Activated CD4-positive, alpha-beta T cell treated with anti-CD3 and anti-CD28 coated beads for 36 hours (primary cell): ENCODE data around the gene PPP1CA. TPM values are rescaled to one million over a fixed set of nuclear protein-coding genes. Genes with fewer than 3 reads are reported as not detected.
A peak's percentile ranks its signal among the peaks of the same experiment; 100 is the strongest.
"Not testable (repeated sequence)": the region's sequence is repeated elsewhere in the genome, so short reads cannot be mapped to it uniquely, and the experiment has no call there.

Source experiments
- ATAC-seq: fragments of 200-7000 bp; cut with Tn5 transposase; one replicate; pipeline ENCODE4 v1.10.0; 2021; ENCODE audit warnings: mild to moderate bottlenecking, moderate library complexity
- CTCF ChIA-PET: fragments of 350-600 bp; sonication (Branson Sonifier 250); formaldehyde crosslinking; loops from one replicate; lab custom pipeline; 2021; ENCODE audit warnings: antibody characterized with exemption; lab: Charles Lee
- POLR2A ChIA-PET: fragments of 350-600 bp; sonication (Branson Sonifier 250); formaldehyde crosslinking; loops from one replicate; lab custom pipeline; 2021; ENCODE audit warnings: antibody characterized with exemption, inconsistent platforms; lab: Charles Lee
- DNase-seq: peaks from one replicate; pipeline ENCODE4 v3.0.0-alpha.2; 2020
- H3K27ac Mint-ChIP-seq: one replicate; pipeline ENCODE4 v1.8.0; 2021; ENCODE audit warnings: mixed read lengths
- H3K27me3 Mint-ChIP-seq: one replicate; pipeline ENCODE4 v1.8.0; 2021; ENCODE audit warnings: mixed read lengths
- H3K36me3 Mint-ChIP-seq: one replicate; pipeline ENCODE4 v1.8.0; 2021; ENCODE audit warnings: low read depth, mixed read lengths
- H3K4me1 Mint-ChIP-seq: one replicate; pipeline ENCODE4 v1.8.0; 2021; ENCODE audit warnings: mixed read lengths
- H3K4me3 Mint-ChIP-seq: one replicate; pipeline ENCODE4 v1.8.0; 2021; ENCODE audit warnings: mild to moderate bottlenecking, moderate library complexity, mixed read lengths
- H3K9me3 Mint-ChIP-seq: one replicate; pipeline ENCODE4 v1.8.0; 2021; ENCODE audit warnings: low read depth, mixed read lengths
- intact Hi-C, 2 experiments: fragments of 100-400 bp; cut with DNase I in 1 of 2; cut with micrococcal nuclease in 1 of 2; formaldehyde crosslinking; loops; one replicate each; pipeline versions ENCODE4 v1.14.2 to v1.15.1; 2022 to 2024; cut with DNase I, micrococcal nuclease
- total RNA-seq, 2 experiments: library from RNA; stranded (reverse); gene quantifications; one replicate each; pipeline ENCODE4 v1.2.3, GENCODE V29; 2021

PPP1CA gene
- total RNA-seq, 2 experiments from 2014 or later, result 199 to 227 TPM

DNA sequence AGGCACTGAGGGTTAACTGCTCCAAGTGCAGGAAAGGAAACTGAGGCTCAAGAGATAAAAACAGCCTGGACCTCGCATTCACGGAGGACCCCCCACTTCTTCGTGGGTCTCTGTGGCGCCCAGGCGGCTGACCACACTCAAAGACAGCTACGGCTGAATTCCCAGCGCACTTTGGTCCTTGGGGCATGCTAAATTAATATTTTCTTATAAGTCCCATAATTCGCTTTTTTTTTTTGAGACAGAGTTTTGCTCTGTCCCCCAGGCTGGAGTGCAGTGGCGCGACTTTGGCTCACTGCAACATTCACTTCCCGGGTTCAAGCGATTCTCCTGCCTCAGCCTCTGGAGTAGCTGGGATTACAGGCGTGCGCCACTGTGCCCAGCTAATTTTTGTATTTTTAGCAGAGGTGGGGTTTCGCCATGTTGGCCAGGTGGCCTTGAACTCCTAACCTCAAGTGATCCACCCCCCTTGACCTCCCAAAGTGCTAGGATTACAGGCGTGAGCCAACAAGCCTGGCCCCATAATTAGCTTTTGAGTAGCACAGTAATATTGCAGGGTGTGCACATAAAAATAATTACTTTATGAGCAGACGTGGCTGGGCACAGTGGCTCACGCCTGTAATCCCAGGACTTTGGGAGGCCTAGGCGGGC lies 658 bp upstream of the PPP1CA start:
- not testable (repeated sequence) for ATAC-seq, H3K27me3 Mint-ChIP-seq, H3K9me3 Mint-ChIP-seq
- Mint-ChIP-seq H3K36me3 (peaks cover 55% of the 10 kb centered on the region), H3K4me1 (peaks cover 54% of the 10 kb centered on the region), H3K27ac (peak overlapping the region; percentile 81), H3K4me3 (peak overlapping the region; percentile 82)
- peak; percentile 25 for DNase-seq
- CTCF ChIA-PET, result interaction anchor here (1.0 to 5.2 kb wide), 19 partner anchors 10 to 213 kb away, joined by 3 to 34 read pairs (median 6); partner anchors contain the start of genes POLD4, PTPRCAP and RPS6KB2
- POLR2A ChIA-PET, result interaction anchor here (0.7 to 1.8 kb wide), 10 partner anchors 10 to 162 kb away, joined by 3 to 9 read pairs (median 4); partner anchors contain the start of genes PITPNM1, PTPRCAP and RAD9A
- intact Hi-C loops, result loop anchor here (1.0 to 10.0 kb wide), 8 partner anchors 11 to 722 kb away; partner anchors contain the start of genes ANKRD13D (in 1 of the 2), CHKA (in 1 of the 2), KDM2A (in 1 of the 2) and RAD9A (in 1 of the 2)

DNA sequence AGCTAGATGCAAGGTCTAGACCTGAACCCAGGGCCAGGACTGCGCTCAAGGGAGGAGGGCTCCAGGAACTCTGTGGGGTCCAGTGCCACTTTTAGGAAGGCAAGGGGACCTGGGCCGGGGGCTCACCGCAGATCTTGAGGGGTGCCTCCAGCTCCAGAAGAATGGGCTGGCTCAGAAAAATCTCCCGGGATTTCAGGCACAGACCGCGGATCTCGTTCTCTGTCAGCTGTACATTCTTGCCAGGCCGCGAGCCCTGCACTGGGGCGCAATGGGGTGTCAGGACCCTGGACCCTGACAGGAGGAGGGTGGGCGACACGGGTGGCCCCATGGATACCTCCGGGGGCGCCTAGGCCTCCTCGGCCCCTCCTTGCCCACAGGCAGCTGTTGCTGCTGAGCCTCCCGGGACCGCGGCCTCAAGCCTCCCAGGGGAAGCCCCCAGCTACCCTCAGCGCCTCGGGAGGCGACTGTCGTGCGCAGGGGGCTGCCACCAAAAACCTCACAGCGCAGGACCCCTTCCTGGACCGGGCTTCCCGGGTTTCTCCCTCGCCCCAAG lies 640 bp downstream of the PPP1CA start:
- intact Hi-C loops, result loop anchor here (1.0 to 10.0 kb wide), 13 partner anchors 10 to 724 kb away; partner anchors contain the start of genes TMEM134 (in 2 of the 2), AIP (in 1 of the 2), CHKA (in 1 of the 2) and KDM2A (in 1 of the 2)
- H3K36me3 Mint-ChIP-seq, result peaks cover 49% of the 10 kb centered on the region
- H3K9me3 Mint-ChIP-seq, result no peaks in the 10 kb centered on the region
- peaks cover 49% of the 10 kb centered on the region for H3K4me1 Mint-ChIP-seq
- ATAC-seq (no peak), DNase-seq (no peak)
- H3K4me3 Mint-ChIP-seq, result peak overlapping the region; percentile 82
- ChIA-PET CTCF (interaction anchor here (0.8 to 5.2 kb wide), 21 partner anchors 9 to 250 kb away, joined by 3 to 34 read pairs (median 6); partner anchors contain the start of genes ACY3, NUDT8, POLD4 and PTPRCAP), POLR2A (interaction anchor here (0.7 to 1.8 kb wide), 7 partner anchors 9 to 161 kb away, joined by 3 to 9 read pairs (median 4); partner anchors contain the start of genes PITPNM1, PTPRCAP and RAD9A)
- H3K27me3 Mint-ChIP-seq, result no peaks in the 10 kb centered on the region
- peak overlapping the region; percentile 87 for H3K27ac Mint-ChIP-seq

DNA sequence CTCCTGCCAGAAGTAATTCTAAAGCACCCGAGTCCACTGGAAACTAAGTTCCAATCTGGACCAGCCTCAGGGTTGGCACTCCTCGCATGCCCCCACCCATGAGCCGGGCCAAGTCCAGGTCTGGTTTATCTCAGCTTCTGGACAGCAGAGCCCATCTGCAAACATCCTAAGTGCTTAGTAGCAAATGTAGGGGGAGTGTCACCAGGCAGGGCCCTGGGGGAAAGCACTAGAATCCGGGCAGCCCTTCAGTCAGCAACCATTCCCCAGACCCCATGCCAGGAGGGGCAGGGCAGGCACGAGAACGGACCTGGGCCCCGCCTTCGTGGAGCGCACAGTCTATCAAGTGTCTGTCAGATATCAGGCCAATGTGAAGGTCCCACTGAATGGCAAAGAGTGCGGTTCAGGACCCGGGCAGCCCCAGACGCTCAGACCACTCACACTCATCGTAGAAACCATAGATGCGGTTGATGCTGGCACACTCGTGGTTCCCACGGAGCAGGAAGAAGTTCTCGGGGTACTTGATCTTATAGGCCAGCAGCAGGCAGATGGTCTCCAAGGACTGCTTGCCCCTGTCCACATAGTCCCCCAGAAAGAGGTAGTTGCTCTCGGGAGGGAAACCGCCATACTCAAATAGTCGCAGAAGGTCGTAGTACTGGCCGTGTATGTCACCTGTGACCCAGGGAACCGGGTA lies 1.3 kb downstream of the PPP1CA start:
- H3K36me3 Mint-ChIP-seq, result peaks cover 45% of the 10 kb centered on the region
- no peaks in the 10 kb centered on the region for H3K27me3 Mint-ChIP-seq
- DNase-seq, result peak; percentile 37
- intact Hi-C loops, result loop anchor here (5.0 to 10.0 kb wide), 4 partner anchors 87 to 724 kb away; partner anchors contain the start of genes CHKA (in 1 of the 2) and KDM2A (in 1 of the 2)
- no peak for ATAC-seq
- H3K27ac Mint-ChIP-seq, result peak overlapping the region; percentile 87
- peak overlapping the region; percentile 82 for H3K4me3 Mint-ChIP-seq
- H3K9me3 Mint-ChIP-seq, result no peaks in the 10 kb centered on the region
- peaks cover 47% of the 10 kb centered on the region for H3K4me1 Mint-ChIP-seq
- CTCF ChIA-PET, result interaction anchor here (0.8 to 5.2 kb wide), 12 partner anchors 12 to 250 kb away, joined by 3 to 34 read pairs (median 6); partner anchors contain the start of genes ACY3 and NUDT8
- POLR2A ChIA-PET, result interaction anchor here (1.5 to 1.8 kb wide), 3 partner anchors 9 to 105 kb away, joined by 3 to 9 read pairs (median 4); partner anchors contain the start of genes PITPNM1, PTPRCAP and RAD9A

DNA sequence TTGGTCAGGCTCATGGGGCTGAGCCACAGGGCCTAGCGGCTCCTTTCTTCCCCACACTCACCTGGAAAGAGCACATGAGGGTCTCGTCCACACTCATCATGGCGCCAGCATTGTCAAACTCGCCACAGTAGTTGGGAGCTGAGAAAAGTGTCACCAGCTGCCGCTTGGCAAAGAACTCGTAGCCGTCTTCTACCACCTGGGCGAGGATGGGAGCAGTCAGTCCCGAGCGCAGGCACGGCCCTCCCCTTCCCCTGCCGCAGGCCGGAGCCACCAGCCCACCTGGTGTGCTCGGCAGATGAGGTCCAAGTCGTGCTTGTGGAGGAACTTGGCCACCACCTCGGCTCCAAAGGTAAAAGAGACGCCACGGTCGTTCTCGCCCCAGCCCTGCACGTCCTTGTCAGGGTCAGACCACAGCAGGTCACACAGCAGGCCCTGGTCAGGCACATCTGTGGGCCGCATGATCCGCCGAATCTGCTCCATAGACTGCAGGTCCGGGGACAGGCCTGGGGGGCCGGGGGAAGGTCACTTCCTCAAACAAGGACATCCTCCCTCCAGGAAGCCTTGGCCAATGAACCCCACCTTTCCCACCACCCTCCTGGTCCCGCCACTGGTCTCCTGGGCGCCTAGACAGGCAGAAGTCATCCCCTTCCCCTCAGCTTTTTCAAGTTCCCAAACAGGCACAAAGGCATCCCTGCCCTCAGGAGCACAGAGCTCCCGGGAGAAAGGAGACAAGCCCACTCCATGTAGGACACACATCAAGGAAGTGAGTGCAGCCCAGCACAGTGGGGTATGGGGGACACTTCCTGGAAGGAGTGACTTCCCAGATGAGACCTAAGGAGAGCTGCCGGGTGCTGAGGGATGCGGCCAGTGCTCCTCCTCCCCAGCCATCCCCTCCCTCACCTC lies 2.7 kb downstream of the PPP1CA start:
- intact Hi-C loops, result no loop called here
- Mint-ChIP-seq H3K9me3 (no peaks in the 10 kb centered on the region), H3K4me1 (peaks cover 47% of the 10 kb centered on the region), H3K4me3 (peak overlapping the region; percentile 33), H3K27me3 (no peaks in the 10 kb centered on the region), H3K36me3 (peaks cover 35% of the 10 kb centered on the region), H3K27ac (no peak overlapping the region)
- ChIA-PET POLR2A (no interaction called here), CTCF (interaction anchor here (0.9 to 1.4 kb wide), 3 partner anchors 9 to 42 kb away, joined by 4 to 5 read pairs (median 5); no protein-coding TSS in a partner anchor)
- DNase-seq (no peak), ATAC-seq (no peak)

DNA sequence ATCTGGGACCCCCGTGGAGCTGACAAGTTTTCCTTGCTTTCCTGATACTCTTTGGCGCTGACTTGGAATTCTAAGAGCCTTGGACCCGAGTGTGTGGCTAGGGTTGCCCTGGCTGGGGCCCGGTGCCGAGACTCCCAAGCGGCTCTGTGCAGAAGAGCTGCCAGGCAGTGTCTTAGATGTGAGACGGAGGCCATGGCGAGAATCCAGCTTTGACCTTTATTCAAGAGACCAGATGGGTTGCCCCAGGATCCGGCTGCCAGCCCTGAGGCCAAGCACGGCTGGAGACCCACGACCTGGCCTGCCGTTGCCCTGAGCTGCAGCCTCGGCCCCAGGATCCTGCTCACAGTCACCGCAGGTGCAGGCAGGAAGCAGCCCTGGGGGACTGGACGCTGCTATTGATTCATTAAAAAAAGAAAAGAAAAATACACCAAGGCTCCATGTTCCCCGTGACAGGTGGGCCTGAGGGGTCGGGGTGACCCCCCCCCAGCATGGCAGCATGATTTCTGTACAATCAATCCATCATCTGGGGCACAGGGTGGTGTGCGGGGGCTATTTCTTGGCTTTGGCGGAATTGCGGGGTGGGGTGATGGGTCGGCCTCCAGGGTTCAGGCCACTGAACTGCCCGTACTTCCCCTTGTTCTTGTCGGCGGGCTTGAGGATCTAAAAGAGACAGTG lies 3.5 kb downstream of the PPP1CA start:
- DNase-seq (no peak), ATAC-seq (no peak)
- no peaks in the 10 kb centered on the region for H3K27me3 Mint-ChIP-seq
- intact Hi-C loops, result no loop called here
- no peaks in the 10 kb centered on the region for H3K9me3 Mint-ChIP-seq
- H3K27ac Mint-ChIP-seq, result no peak overlapping the region
- peaks cover 48% of the 10 kb centered on the region for H3K4me1 Mint-ChIP-seq
- H3K36me3 Mint-ChIP-seq, result peaks cover 41% of the 10 kb centered on the region
- ChIA-PET POLR2A (no interaction called here), CTCF (interaction anchor here (0.9 to 1.4 kb wide), 2 partner anchors 8 to 24 kb away, joined by 4 to 5 read pairs; no protein-coding TSS in a partner anchor)
- H3K4me3 Mint-ChIP-seq, result no peak overlapping the region

DNA sequence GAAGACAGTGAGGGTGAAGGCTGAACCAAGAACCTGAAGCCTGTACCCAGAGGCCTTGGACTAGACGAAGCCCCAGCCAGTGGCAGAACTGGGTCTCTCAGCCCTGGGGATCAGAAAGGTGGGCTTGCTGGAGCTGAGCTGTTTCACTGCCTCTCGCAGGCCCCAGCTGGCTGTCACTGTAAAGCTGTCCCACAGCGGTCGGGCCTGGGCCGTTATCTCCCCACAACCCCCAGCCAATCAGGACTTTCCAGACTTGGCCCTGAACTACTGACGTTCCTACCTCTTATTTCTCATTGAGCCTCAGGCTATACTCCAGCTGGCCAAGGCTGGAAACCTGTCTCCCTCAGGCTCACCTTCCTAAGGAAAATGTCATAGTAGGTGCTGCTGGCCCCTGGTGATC lies 4.1 kb downstream of the PPP1CA start:
- intact Hi-C loops, result no loop called here
- Mint-ChIP-seq H3K4me1 (peaks cover 49% of the 10 kb centered on the region), H3K4me3 (no peak overlapping the region), H3K27ac (no peak overlapping the region), H3K9me3 (no peaks in the 10 kb centered on the region), H3K27me3 (no peaks in the 10 kb centered on the region), H3K36me3 (peaks cover 41% of the 10 kb centered on the region)
- POLR2A ChIA-PET, result no interaction called here
- DNase-seq, result no peak
- no peak for ATAC-seq
- CTCF ChIA-PET, result interaction anchor here (1.4 to 1.7 kb wide), 2 partner anchors 8 to 15 kb away, joined by 4 to 6 read pairs; no protein-coding TSS in a partner anchor

DNA sequence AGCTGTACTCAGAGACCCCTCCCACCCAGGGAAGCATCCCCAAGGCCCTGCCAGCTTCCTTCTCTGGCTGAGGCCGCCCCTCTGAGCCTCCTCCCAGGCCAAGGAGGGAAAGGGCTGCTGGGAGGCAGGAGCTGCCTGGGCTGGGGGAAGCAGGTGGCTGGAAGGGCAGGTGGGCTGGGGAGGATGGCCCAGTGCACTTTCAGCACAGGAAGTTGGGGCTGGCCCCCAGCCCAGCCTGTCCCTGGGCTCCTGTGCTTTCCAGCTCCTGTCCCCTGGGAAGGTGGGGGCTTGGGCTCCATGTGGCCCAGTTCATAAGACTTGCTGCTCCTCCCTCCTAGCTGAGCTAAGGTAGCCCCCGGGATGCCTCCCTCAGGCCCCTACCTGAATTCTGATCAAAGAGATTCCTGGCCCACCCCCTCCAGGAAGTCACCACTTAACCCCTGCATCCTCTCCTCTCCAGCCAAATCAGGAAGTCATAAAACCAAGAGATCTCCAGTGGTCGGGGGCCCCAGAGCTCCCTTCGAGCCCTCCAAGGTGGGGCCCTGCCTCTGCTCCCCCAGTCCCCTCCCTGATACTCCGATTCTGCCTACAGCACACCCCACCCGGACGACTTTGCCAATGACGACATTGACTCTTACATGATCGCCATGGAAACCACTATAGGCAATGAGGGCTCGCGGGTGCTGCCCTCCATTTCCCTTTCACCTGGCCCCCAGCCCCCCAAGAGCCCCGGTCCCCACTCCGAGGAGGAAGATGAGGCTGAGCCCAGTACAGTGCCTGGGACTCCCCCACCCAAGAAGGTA lies 4.9 kb downstream of the PPP1CA start:
- peak overlapping the region; percentile 80 for H3K27ac Mint-ChIP-seq

DNA sequence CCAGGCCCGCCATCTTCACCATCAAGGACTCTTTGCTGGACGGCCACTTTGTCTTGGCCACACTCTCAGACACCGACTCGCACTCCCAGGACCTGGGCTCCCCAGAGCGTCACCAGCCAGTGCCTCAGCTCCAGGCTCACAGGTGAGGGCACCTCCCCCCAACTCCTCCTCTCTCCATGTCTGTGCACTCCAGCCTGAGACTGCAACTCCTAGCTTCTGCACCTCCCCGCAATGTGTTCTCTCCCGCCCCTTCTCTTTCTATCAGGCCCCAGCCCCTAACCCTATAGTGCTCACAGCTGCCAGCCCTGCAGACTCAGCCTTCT lies 5.4 kb downstream of the PPP1CA start:
- DNase-seq, result no peak
- no peak overlapping the region for H3K4me3 Mint-ChIP-seq
- no peak for ATAC-seq
- intact Hi-C loops, result no loop called here
- no peak overlapping the region for H3K27ac Mint-ChIP-seq
- H3K4me1 Mint-ChIP-seq, result peaks cover 50% of the 10 kb centered on the region
- H3K36me3 Mint-ChIP-seq, result peaks cover 41% of the 10 kb centered on the region
- CTCF ChIA-PET, result interaction anchor here (0.6 to 1.7 kb wide), 6 partner anchors 9 to 78 kb away, joined by 3 to 6 read pairs (median 4); no protein-coding TSS in a partner anchor
- POLR2A ChIA-PET, result interaction anchor here (0.6 kb wide), 1 partner anchor 48 kb away, joined by 9 read pairs; no protein-coding TSS in a partner anchor
- H3K9me3 Mint-ChIP-seq, result no peaks in the 10 kb centered on the region
- no peaks in the 10 kb centered on the region for H3K27me3 Mint-ChIP-seq

More for the DNA sequence above, 4.9 kb downstream of the PPP1CA start:
- ATAC-seq (no peak), DNase-seq (no peak)
- peaks cover 49% of the 10 kb centered on the region for H3K4me1 Mint-ChIP-seq
- intact Hi-C loops, result no loop called here
- ChIA-PET CTCF (interaction anchor here (0.6 to 1.7 kb wide), 6 partner anchors 8 to 78 kb away, joined by 3 to 6 read pairs (median 4); no protein-coding TSS in a partner anchor), POLR2A (interaction anchor here (0.6 kb wide), 1 partner anchor 47 kb away, joined by 9 read pairs; no protein-coding TSS in a partner anchor)
- H3K27me3 Mint-ChIP-seq, result no peaks in the 10 kb centered on the region
- H3K9me3 Mint-ChIP-seq, result no peaks in the 10 kb centered on the region
- no peak overlapping the region for H3K4me3 Mint-ChIP-seq
- H3K36me3 Mint-ChIP-seq, result peaks cover 41% of the 10 kb centered on the region
